Vagina (tissue), 2 donors: ENCODE data around the gene VAX1. TPM values are rescaled to one million over a fixed set of nuclear protein-coding genes. Genes with fewer than 3 reads are reported as not detected.

Experiments
- DNase-seq, 2 donors: peaks; one replicate each; pipeline ENCODE4 v3.0.0-alpha.2; 2017; ENCODE audit errors: extremely low spot score in 2 of 2
- H3K27ac ChIP-seq: fragments of 200-600 bp; sonication (generic); one replicate; pipeline ENCODE4 v1.5.1; 2019
- H3K27me3 ChIP-seq: fragments of 200-600 bp; sonication (generic); one replicate; pipeline ENCODE4 v1.5.1; 2019
- H3K36me3 ChIP-seq, 2 donors: fragments of 200-600 bp; sonication (generic); one replicate each; pipeline ENCODE4 v1.5.1; 2017 to 2019
- H3K4me1 ChIP-seq: fragments of 200-600 bp; sonication (generic); one replicate; pipeline ENCODE4 v1.5.1; 2019
- H3K4me3 ChIP-seq, 2 donors: fragments of 200-600 bp; sonication (generic); 1 replicate in 1 of 2; 2 replicates in 1 of 2; pipeline ENCODE4 v1.5.1; 2016 to 2019
- H3K9me3 ChIP-seq: fragments of 200-600 bp; sonication (generic); one replicate; pipeline ENCODE4 v1.5.1; 2019
- POLR2A ChIP-seq, 2 donors: fragments of 450-650 bp; IDR thresholded peaks; one replicate each; pipeline ENCODE4 v1.6.1; 2017; ENCODE audit warnings: antibody characterized with exemption in 2 of 2, mild to moderate bottlenecking in 2 of 2, moderate library complexity in 2 of 2
- POLR2AphosphoS5 ChIP-seq, 2 donors: sonication (generic); formaldehyde crosslinking; IDR thresholded peaks; one replicate each; pipeline ENCODE4 v1.9.0; 2017; ENCODE audit warnings: antibody characterized with exemption in 2 of 2, mild to moderate bottlenecking in 2 of 2, low read depth in 1 of 2; ENCODE audit not compliant: insufficient read depth in 1 of 2
- intact Hi-C: fragments of 100-400 bp; cut with DNase I; formaldehyde crosslinking; loops from one replicate; pipeline ENCODE4 v1.15.1; 2023
- total RNA-seq: library from RNA; depleted of rRNA; stranded (reverse); fragments of >200 nt; gene quantifications from one replicate; pipeline ENCODE4 v1.2.3, GENCODE V29; 2016
- TF ChIP-seq, protein P1 (sequence below), 3 experiments: fragments of 450-650 bp in 2 of 3; fragments of 200-600 bp in 1 of 3; sonication (generic) in 1 of 3; IDR thresholded peaks; one replicate each; pipeline ENCODE4 v1.5.1; 2017 to 2019; ENCODE audit warnings: antibody characterized with exemption in 3 of 3, mild to moderate bottlenecking in 2 of 3, moderate library complexity in 2 of 3

Gene VAX1
- total RNA-seq, 1 donor from 2014 or later: not detected

- Histone ChIP-seq H3K9me3 (no peaks in the 10 kb centered on the region), H3K36me3 (no peaks in the 10 kb centered on the region), H3K27ac (no peak overlapping the region), H3K4me3 (no peak overlapping the region), H3K27me3 (no peaks in the 10 kb centered on the region), H3K4me1 (no peaks in the 10 kb centered on the region)
- no peak for DNase-seq
- no peak for TF ChIP-seq POLR2AphosphoS5 (IDR thresholded peaks at IDR 0.05; ENCODE audit: insufficient read depth in 1 of 2, low read depth in 1 of 2)
- TF ChIP-seq, protein P1, sequence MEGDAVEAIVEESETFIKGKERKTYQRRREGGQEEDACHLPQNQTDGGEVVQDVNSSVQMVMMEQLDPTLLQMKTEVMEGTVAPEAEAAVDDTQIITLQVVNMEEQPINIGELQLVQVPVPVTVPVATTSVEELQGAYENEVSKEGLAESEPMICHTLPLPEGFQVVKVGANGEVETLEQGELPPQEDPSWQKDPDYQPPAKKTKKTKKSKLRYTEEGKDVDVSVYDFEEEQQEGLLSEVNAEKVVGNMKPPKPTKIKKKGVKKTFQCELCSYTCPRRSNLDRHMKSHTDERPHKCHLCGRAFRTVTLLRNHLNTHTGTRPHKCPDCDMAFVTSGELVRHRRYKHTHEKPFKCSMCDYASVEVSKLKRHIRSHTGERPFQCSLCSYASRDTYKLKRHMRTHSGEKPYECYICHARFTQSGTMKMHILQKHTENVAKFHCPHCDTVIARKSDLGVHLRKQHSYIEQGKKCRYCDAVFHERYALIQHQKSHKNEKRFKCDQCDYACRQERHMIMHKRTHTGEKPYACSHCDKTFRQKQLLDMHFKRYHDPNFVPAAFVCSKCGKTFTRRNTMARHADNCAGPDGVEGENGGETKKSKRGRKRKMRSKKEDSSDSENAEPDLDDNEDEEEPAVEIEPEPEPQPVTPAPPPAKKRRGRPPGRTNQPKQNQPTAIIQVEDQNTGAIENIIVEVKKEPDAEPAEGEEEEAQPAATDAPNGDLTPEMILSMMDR (IDR thresholded peaks at IDR 0.05): no peak
- TF ChIP-seq POLR2A (IDR thresholded peaks at IDR 0.05): no peak
- intact Hi-C loops: no loop called here
These were observed 30.8 kb downstream of the VAX1 start for GRCh38 chr10:117107238-117107637.

GRCh38 chr10:117096599-117097201 lies 41.4 kb downstream of the VAX1 start:
- H3K27me3 ChIP-seq: no peaks in the 10 kb centered on the region
- no peaks in the 10 kb centered on the region for H3K36me3 ChIP-seq
- no peak for TF ChIP-seq POLR2AphosphoS5 (IDR thresholded peaks at IDR 0.05; ENCODE audit: insufficient read depth in 1 of 2, low read depth in 1 of 2)
- TF ChIP-seq, protein P1 (IDR thresholded peaks at IDR 0.05): no peak
- no peak for TF ChIP-seq POLR2A (IDR thresholded peaks at IDR 0.05)
- no peak overlapping the region for H3K27ac ChIP-seq
- intact Hi-C loops: no loop called here
- H3K4me1 ChIP-seq: no peaks in the 10 kb centered on the region
- no peak for DNase-seq
- H3K9me3 ChIP-seq: no peaks in the 10 kb centered on the region
- H3K4me3 ChIP-seq: no peak overlapping the region

DNA sequence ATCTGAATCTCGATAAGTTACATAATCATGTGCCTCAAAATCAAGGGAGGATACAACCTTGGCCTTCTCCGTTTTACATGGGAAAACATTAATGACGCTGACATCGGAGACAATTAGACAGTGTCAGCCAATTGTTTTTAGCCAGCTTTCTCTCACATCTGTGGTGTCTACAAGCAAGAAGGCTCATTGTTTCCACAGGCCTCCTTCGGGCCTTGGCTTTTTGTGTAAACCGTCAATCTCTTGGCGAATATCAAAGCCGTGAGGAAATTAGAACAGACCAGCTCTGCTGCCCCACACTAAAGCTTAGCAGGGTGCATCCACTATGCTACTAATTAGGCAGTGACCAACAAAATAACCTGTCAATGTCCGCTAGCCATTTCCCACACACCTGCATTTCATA lies 43.2 kb downstream of the VAX1 start:
- no peaks in the 10 kb centered on the region for H3K36me3 ChIP-seq
- no peak overlapping the region for H3K27ac ChIP-seq
- no peaks in the 10 kb centered on the region for H3K27me3 ChIP-seq
- intact Hi-C loops: no loop called here
- no peak overlapping the region for H3K4me3 ChIP-seq
- no peaks in the 10 kb centered on the region for H3K4me1 ChIP-seq
- H3K9me3 ChIP-seq: no peaks in the 10 kb centered on the region
- no peak for DNase-seq
- TF ChIP-seq POLR2A (IDR thresholded peaks at IDR 0.05) (no peak), POLR2AphosphoS5 (IDR thresholded peaks at IDR 0.05; ENCODE audit: insufficient read depth in 1 of 2, low read depth in 1 of 2) (no peak)
- TF ChIP-seq, protein P1 (IDR thresholded peaks at IDR 0.05): no peak

DNA sequence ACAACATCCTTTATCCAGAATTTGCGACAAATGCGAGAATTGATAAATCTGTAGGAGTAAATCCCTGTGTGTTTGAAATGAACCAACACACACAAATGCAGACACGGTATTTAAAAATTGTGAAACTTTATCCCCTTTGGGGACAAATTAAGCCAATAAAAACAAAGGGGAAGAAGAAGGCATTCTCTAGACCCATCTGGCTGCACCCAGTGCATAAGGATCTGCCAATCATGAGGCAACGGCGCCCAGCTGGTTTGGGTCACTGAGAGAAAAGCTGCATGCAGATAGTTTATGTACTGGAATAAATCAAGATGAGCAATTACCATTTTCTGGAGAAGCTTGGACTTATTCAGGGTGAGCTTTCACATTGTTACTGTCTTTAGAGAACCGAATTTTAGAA lies 45.7 kb downstream of the VAX1 start:
- TF ChIP-seq POLR2AphosphoS5 (IDR thresholded peaks at IDR 0.05; ENCODE audit: insufficient read depth in 1 of 2, low read depth in 1 of 2) (no peak), POLR2A (IDR thresholded peaks at IDR 0.05) (no peak)
- TF ChIP-seq, protein P1 (IDR thresholded peaks at IDR 0.05): no peak
- no peaks in the 10 kb centered on the region for H3K36me3 ChIP-seq
- H3K27me3 ChIP-seq: no peaks in the 10 kb centered on the region
- H3K27ac ChIP-seq: no peak overlapping the region
- intact Hi-C loops: no loop called here
- no peaks in the 10 kb centered on the region for H3K9me3 ChIP-seq
- DNase-seq: no peak
- no peaks in the 10 kb centered on the region for H3K4me1 ChIP-seq
- no peak overlapping the region for H3K4me3 ChIP-seq

GRCh38 chr10:117090834-117091233 lies 47.2 kb downstream of the VAX1 start:
- H3K4me3 ChIP-seq: no peak overlapping the region
- H3K4me1 ChIP-seq: no peaks in the 10 kb centered on the region
- H3K36me3 ChIP-seq: no peaks in the 10 kb centered on the region
- DNase-seq: no peak
- TF ChIP-seq POLR2AphosphoS5 (IDR thresholded peaks at IDR 0.05; ENCODE audit: insufficient read depth in 1 of 2, low read depth in 1 of 2) (no peak), POLR2A (IDR thresholded peaks at IDR 0.05) (no peak)
- TF ChIP-seq, protein P1 (IDR thresholded peaks at IDR 0.05): no peak
- H3K9me3 ChIP-seq: no peaks in the 10 kb centered on the region
- intact Hi-C loops: no loop called here
- no peaks in the 10 kb centered on the region for H3K27me3 ChIP-seq
- no peak overlapping the region for H3K27ac ChIP-seq
